Skin epidermis (tissue), 12 donors: Measurements from ENCODE around the gene GNMT.

Source experiments
- H3K27ac ChIP-seq, 21 experiments: fragments of 200-600 bp; sonication (generic) in 11 of 21; one replicate each; pipeline ENCODE4 v1.5.0; 2020; ENCODE audit warnings: mild to moderate bottlenecking in 3 of 21, inconsistent platforms in 2 of 21, moderate library complexity in 2 of 21
- H3K4me3 ChIP-seq, 7 experiments: fragments of 200-600 bp; sonication (generic) in 2 of 7; one replicate each; pipeline ENCODE4 v1.5.0; 2020; ENCODE audit warnings: inconsistent platforms in 2 of 7, mild to moderate bottlenecking in 2 of 7, moderate library complexity in 1 of 7

GNMT gene

DNA sequence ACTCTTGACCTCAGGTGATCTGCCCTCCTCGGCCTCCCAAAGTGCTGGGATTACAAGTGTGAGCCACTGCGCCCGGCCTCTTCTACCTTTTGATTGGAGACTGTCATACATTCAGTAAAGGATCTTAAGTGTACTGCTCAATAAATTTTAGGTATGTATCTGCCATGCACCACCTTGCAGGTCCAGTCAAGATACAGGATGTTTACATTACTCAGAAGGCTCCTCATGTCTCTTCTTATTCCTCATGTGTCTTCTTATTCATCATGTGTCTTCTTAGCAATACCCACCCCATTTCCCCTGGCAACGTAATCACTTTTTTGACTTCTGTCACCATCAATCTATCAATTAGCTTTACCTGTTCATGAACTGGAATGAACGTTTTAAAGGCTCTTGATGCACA is 45.3 kb downstream of the GNMT start:
- Histone ChIP-seq H3K4me3 (no peak overlapping the region), H3K27ac (no peak overlapping the region)

GRCh38 chr6:43006251-43006650 is 45.7 kb downstream of the GNMT start:
- no peak overlapping the region for H3K27ac ChIP-seq
- no peak overlapping the region for H3K4me3 ChIP-seq

DNA sequence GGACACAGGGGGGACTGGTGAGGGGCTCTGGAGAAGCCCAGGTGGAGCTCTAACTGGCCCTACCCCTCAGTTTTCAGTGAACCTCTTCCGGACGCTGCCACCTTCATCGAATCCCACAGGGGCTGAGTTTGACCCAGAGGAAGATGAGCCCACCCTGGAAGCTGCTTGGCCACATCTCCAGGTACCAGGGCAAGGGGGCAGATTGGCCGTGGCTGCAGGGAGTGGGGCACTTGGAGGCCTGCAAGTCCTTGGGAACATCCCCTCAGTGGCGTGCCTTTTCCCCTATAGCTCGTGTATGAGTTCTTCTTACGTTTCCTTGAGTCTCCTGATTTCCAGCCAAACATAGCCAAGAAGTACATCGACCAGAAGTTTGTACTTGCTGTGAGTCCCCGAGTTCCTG is 46.6 kb downstream of the GNMT start:
- Histone ChIP-seq H3K4me3 (no peak overlapping the region), H3K27ac (no peak overlapping the region)

GRCh38 chr6:43009124-43009523 is 48.6 kb downstream of the GNMT start:
- Histone ChIP-seq H3K4me3 (no peak overlapping the region), H3K27ac (no peak overlapping the region)

- no peak overlapping the region for H3K27ac ChIP-seq
- no peak overlapping the region for H3K4me3 ChIP-seq
Observed at GRCh38 chr6:43011207-43011606, 50.7 kb downstream of the GNMT start.

DNA sequence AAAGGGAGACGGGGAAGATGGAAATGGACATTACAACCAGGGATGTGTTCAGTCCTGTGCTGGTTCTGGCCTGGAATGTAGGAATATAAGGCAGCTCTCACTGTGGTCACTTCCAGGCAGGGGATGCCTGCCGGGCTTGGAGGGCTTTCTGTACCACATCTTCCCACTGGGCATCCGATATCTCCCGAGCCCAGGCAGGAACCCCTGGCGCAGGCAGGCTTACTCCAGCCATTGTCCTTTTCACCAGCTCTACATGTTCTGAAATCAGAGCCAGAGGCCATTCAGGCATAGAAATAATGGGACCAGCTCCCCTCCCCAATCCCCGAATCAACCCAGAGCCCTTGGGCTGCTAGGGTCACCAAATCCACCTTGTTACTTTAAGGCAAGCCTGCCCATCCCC is 51.8 kb downstream of the GNMT start:
- peak overlapping the region in 3 of 7 experiments; percentile 60 to 78 (median 77) for H3K4me3 ChIP-seq
- H3K27ac ChIP-seq, result peak overlapping the region in 8 of 21 experiments; percentile 80 to 90 (median 85)

DNA sequence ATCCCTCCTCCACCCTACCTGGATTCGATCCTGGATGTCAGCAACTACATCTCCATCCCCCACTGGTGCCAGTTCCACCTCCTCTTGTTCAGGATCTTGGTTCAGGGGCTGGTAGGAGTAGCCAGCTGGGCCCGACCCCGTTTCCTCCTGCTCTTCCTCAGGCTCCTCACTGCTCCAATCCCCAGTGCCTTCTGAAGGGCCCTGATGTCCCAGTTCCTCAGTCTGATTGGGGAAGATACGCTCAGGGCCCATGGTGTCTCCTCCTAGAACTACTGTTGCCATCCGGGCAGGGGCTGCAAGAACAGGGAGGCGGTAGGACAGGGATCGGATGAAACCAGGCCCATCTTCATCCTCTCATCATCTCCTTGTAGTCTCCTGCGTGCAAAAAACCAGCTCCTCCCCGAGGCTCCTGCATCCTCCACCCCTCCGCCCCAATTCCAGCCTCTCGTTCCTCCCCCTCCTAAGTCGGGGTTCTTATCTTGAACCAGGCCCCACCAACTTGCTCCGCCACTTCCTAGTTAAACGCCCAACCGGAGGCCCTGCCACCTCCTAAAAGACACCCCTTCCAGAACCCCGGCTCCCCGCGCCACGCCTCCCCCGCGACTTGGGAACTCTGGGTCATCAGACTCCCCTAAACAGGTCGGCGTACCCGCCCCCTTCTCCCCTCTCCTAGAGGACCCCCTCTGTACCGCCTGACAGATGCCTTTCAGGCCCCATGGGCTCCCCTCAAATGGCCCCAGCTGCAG is 52.7 kb downstream of the GNMT start:
- H3K4me3 ChIP-seq, result peak overlapping the region; percentile 50 to 78 (median 73)
- peak overlapping the region in 20 of 21 experiments; percentile 61 to 92 (median 82) for H3K27ac ChIP-seq
